ENCODE measurements around the gene NEGR1.

The NEGR1 gene

DNA sequence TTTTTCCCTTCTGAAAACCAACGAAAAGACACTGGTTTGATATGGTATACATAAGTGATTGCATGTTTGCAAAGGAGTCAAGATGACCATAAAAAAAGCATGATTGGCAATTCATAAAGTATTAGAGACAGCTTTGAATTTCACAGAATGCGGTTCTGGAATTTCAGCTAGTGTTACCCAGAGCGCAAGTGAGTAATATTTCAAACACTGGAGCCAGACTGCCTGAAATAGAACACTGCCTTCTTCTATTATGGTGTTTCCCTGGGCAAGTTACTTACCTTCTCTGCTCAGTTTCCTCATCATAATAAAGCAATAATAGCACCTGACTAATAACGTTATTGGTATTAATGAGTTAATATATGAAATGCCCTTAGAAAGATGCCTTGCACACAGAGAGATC lies 54.7 kb downstream of the NEGR1 start:
- Histone ChIP-seq H3K4me3 (IDR thresholded peaks at IDR 0.05; ENCODE audit: insufficient read depth, low read depth, low read length) (no peak overlapping the region), H3K27ac (no peak overlapping the region), H4K20me1 (ENCODE audit: insufficient read depth) (no peaks in the 10 kb centered on the region), H3K4me2 (no peak overlapping the region), H3K4me1 (ENCODE audit: low read depth, poor library complexity, severe bottlenecking) (no peaks in the 10 kb centered on the region), H3K9ac (no peak overlapping the region), H2AFZ (ENCODE audit: low read depth) (no peak overlapping the region), H3K79me2 (ENCODE audit: insufficient read depth, low read depth) (no peaks in the 10 kb centered on the region), H3K27me3 (ENCODE audit: insufficient read depth, low read depth) (no peaks in the 10 kb centered on the region), H3K36me3 (ENCODE audit: insufficient read depth) (no peaks in the 10 kb centered on the region)
- no peak for TF ChIP-seq CTCF (conservative IDR thresholded peaks at IDR 0.05; ENCODE audit: low read depth, low read length)

DNA sequence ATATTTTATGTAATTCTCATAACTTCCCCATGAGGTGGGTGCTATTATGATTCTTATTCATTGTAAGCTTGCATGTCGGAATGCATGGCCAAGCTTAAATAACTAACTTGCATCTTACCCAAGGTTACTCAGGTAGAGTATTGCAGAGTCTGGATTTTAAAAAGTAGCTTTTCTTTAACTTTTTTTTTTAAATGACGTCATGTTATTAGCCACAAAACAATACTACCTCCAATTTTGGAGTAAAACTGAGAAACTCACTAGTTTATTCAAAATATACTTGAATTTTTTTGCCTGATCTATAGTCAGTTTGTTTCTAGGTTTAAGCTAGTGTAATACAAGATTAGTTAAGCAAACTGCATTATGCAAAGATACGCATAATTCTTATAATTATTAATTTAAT lies 57.8 kb downstream of the NEGR1 start:
- TF ChIP-seq CTCF (conservative IDR thresholded peaks at IDR 0.05; ENCODE audit: low read depth, low read length): no peak
- no peak overlapping the region for H3K27ac ChIP-seq
- no peaks in the 10 kb centered on the region for H3K27me3 ChIP-seq (ENCODE audit: insufficient read depth, low read depth)
- no peaks in the 10 kb centered on the region for H3K36me3 ChIP-seq (ENCODE audit: insufficient read depth)
- no peak overlapping the region for H3K9ac ChIP-seq
- H3K79me2 ChIP-seq (ENCODE audit: insufficient read depth, low read depth): no peaks in the 10 kb centered on the region
- H4K20me1 ChIP-seq (ENCODE audit: insufficient read depth): no peaks in the 10 kb centered on the region
- H3K4me1 ChIP-seq (ENCODE audit: low read depth, poor library complexity, severe bottlenecking): no peaks in the 10 kb centered on the region
- H3K4me2 ChIP-seq: no peak overlapping the region
- H3K4me3 ChIP-seq (IDR thresholded peaks at IDR 0.05; ENCODE audit: insufficient read depth, low read depth, low read length): no peak overlapping the region
- H2AFZ ChIP-seq (ENCODE audit: low read depth): no peak overlapping the region

GRCh38 chr1:72221811-72222210 lies 60.5 kb downstream of the NEGR1 start:
- Histone ChIP-seq H3K9ac (no peak overlapping the region), H2AFZ (ENCODE audit: low read depth) (no peak overlapping the region), H4K20me1 (ENCODE audit: insufficient read depth) (no peaks in the 10 kb centered on the region), H3K4me3 (IDR thresholded peaks at IDR 0.05; ENCODE audit: insufficient read depth, low read depth, low read length) (no peak overlapping the region), H3K36me3 (ENCODE audit: insufficient read depth) (no peaks in the 10 kb centered on the region), H3K79me2 (ENCODE audit: insufficient read depth, low read depth) (no peaks in the 10 kb centered on the region), H3K4me1 (ENCODE audit: low read depth, poor library complexity, severe bottlenecking) (no peaks in the 10 kb centered on the region), H3K4me2 (no peak overlapping the region), H3K27me3 (ENCODE audit: insufficient read depth, low read depth) (no peaks in the 10 kb centered on the region), H3K27ac (no peak overlapping the region)
- no peak for TF ChIP-seq CTCF (conservative IDR thresholded peaks at IDR 0.05; ENCODE audit: low read depth, low read length)

DNA sequence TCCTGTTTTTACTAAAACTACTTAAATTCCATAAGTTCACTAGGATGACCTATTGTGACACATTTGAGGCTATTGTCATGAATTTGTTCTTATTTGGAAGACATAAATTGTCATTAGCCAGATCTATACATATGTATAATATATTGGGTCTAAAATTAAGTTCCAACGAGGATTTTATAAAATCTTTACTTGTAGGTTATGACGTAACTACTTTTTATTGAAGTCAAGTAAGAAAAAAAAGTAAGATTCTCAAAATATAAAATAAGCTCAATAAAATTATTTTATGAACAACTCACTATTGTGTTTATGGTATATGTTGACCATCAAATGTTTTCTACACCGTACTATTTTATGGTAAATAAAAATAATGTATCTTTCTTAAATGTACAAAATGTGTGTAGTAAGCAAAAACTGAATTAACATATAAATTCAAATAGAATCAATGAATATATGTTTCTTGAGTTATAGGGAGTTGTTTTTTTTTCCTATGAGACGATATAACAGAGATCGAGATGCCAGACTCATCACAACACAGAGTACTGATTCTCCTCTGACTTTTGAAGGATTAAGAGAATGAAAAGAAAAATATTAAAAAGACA lies 64.1 kb downstream of the NEGR1 start:
- Histone ChIP-seq H3K36me3 (ENCODE audit: insufficient read depth) (no peaks in the 10 kb centered on the region), H3K27ac (no peak overlapping the region), H3K4me1 (ENCODE audit: low read depth, poor library complexity, severe bottlenecking) (no peaks in the 10 kb centered on the region), H2AFZ (ENCODE audit: low read depth) (no peak overlapping the region), H3K27me3 (ENCODE audit: insufficient read depth, low read depth) (no peaks in the 10 kb centered on the region), H3K4me2 (no peak overlapping the region), H3K79me2 (ENCODE audit: insufficient read depth, low read depth) (no peaks in the 10 kb centered on the region), H4K20me1 (ENCODE audit: insufficient read depth) (no peaks in the 10 kb centered on the region), H3K9ac (no peak overlapping the region), H3K4me3 (IDR thresholded peaks at IDR 0.05; ENCODE audit: insufficient read depth, low read depth, low read length) (no peak overlapping the region)
- no peak for TF ChIP-seq CTCF (conservative IDR thresholded peaks at IDR 0.05; ENCODE audit: low read depth, low read length)

All from KMS-11 (cell line).